Measurements from ENCODE around the gene ATG4B.

Gene ATG4B

DNA sequence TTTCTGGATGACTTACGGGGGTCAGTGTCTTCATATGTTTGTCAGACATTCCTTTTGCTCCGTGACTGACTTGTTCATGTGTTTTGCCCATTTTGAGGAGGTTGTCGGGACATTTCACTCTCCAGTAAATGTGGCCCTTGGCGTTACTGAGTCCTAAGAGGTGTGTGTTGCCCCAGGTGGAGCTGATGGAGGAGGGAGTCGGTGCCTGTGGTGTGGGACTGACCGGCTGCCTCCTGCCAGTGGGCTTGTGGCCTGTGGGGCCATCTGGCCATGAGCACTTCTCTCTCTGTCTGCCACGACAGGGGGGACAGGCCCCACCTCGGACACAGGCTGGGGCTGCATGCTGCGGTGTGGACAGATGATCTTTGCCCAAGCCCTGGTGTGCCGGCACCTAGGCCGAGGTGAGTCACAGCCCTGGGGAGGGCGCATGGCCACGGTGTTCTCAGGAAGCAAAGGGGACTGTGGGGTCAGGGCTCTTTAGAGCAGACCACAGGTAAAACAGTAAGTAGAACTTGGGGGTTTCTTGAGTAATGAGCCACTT lies 15.8 kb downstream of the ATG4B start:
- Histone ChIP-seq H3K4me3 (ENCODE audit: insufficient read depth, low read length, poor library complexity, severe bottlenecking) (no peak overlapping the region), H3K9me2 (replicated peaks; ENCODE audit: insufficient read depth, low read length) (no peaks in the 10 kb centered on the region), H3F3A (ENCODE audit: insufficient read depth) (no peaks in the 10 kb centered on the region), H3K4me2 (ENCODE audit: low read depth, low read length, poor library complexity, severe bottlenecking) (no peak overlapping the region), H3K36me3 (ENCODE audit: low read length) (0 out of 2 replicates have a peak, but pooled peaks cover 3% of the 10 kb centered on the region), H3K9ac (ENCODE audit: low read length) (no peak overlapping the region), H2AFZ (ENCODE audit: low read depth, low read length, severe bottlenecking) (no peak overlapping the region), H3K79me2 (ENCODE audit: insufficient read depth, low read length) (peaks cover 32% of the 10 kb centered on the region), H3K27ac (ENCODE audit: low read depth, low read length) (no peak overlapping the region), H3K27me3 (ENCODE audit: low read length) (no peaks in the 10 kb centered on the region), H3K9me3 (ENCODE audit: insufficient read depth, low read length) (no peaks in the 10 kb centered on the region), H4K20me1 (ENCODE audit: low read depth, low read length) (no peaks in the 10 kb centered on the region)
- no peak for TF ChIP-seq EZH2phosphoT487 (conservative IDR thresholded peaks at IDR 0.05; ENCODE audit: low read length)
- TF ChIP-seq, protein P1, sequence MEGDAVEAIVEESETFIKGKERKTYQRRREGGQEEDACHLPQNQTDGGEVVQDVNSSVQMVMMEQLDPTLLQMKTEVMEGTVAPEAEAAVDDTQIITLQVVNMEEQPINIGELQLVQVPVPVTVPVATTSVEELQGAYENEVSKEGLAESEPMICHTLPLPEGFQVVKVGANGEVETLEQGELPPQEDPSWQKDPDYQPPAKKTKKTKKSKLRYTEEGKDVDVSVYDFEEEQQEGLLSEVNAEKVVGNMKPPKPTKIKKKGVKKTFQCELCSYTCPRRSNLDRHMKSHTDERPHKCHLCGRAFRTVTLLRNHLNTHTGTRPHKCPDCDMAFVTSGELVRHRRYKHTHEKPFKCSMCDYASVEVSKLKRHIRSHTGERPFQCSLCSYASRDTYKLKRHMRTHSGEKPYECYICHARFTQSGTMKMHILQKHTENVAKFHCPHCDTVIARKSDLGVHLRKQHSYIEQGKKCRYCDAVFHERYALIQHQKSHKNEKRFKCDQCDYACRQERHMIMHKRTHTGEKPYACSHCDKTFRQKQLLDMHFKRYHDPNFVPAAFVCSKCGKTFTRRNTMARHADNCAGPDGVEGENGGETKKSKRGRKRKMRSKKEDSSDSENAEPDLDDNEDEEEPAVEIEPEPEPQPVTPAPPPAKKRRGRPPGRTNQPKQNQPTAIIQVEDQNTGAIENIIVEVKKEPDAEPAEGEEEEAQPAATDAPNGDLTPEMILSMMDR (IDR thresholded peaks at IDR 0.05; ENCODE audit: insufficient read depth, low read length, poor library complexity, severe bottlenecking): no peak

DNA sequence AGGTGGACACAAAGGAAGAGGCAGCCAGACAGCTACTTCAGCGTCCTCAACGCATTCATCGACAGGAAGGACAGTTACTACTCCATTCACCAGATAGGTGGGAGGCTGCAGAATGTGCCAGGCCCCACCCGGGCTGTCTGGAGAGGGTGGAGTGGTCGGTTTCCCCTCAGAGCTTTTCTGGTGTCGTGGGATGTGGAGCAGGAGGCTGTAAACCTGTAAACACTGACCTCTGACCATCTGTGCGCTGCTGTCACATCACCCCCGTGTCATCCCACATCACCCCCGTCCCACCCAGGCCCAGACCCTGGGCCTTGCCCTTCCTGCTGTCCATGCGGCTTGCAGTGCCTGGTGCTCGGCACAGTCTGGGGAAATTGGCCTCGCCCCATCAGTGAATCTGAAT lies 17.1 kb downstream of the ATG4B start:
- no peaks in the 10 kb centered on the region for H3K27me3 ChIP-seq (ENCODE audit: low read length)
- H3K4me3 ChIP-seq (ENCODE audit: insufficient read depth, low read length, poor library complexity, severe bottlenecking): no peak overlapping the region
- H3K27ac ChIP-seq (ENCODE audit: low read depth, low read length): no peak overlapping the region
- no peaks in the 10 kb centered on the region for H4K20me1 ChIP-seq (ENCODE audit: low read depth, low read length)
- H3K9me3 ChIP-seq (ENCODE audit: insufficient read depth, low read length): no peaks in the 10 kb centered on the region
- H3F3A ChIP-seq (ENCODE audit: insufficient read depth): no peaks in the 10 kb centered on the region
- no peak overlapping the region for H3K4me2 ChIP-seq (ENCODE audit: low read depth, low read length, poor library complexity, severe bottlenecking)
- H3K9ac ChIP-seq (ENCODE audit: low read length): no peak overlapping the region
- no peaks in the 10 kb centered on the region for H3K9me2 ChIP-seq (replicated peaks; ENCODE audit: insufficient read depth, low read length)
- H3K79me2 ChIP-seq (ENCODE audit: insufficient read depth, low read length): peaks cover 20% of the 10 kb centered on the region; the same call in 1 of the 2 replicates
- TF ChIP-seq, protein P1 (IDR thresholded peaks at IDR 0.05; ENCODE audit: insufficient read depth, low read length, poor library complexity, severe bottlenecking): no peak
- no peak for TF ChIP-seq EZH2phosphoT487 (conservative IDR thresholded peaks at IDR 0.05; ENCODE audit: low read length)
- H2AFZ ChIP-seq (ENCODE audit: low read depth, low read length, severe bottlenecking): no peak overlapping the region
- H3K36me3 ChIP-seq (ENCODE audit: low read length): 0 out of 2 replicates have a peak, but pooled peaks cover 3% of the 10 kb centered on the region

DNA sequence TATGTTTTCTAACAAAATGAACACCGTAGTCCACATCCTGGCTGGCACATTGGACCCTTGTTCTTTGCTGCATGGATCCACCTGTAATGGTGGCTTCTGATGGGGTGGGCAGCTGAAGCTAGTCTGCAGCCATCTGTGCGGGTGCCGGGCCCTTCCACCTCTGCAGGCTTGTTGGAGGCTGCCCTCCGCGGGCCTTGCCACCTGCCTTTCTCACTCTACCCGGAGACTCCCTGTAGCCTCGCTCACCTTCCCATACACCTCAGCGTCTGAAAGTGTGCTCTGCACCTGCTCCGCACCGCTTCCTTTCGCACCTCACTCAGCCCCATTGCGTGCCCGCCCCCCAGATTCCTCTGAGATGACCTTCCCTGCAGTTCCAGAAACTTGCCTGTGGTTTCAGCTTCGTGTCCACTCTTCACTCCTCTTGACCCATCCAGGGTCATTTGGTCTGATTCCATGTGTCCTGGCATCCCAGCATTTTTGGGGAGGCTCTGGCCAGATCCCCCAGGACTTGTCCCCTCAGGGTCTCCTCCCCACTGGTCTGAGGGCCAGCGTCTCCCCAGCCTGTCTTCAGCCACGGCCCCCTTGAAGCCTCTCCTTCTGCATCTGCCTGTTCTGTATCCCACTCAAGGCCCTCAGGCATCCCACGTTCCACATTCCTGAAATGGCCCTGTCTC lies 18.2 kb downstream of the ATG4B start:
- H3K27ac ChIP-seq (ENCODE audit: low read depth, low read length): no peak overlapping the region
- H2AFZ ChIP-seq (ENCODE audit: low read depth, low read length, severe bottlenecking): no peak overlapping the region
- no peaks in the 10 kb centered on the region for H3K9me3 ChIP-seq (ENCODE audit: insufficient read depth, low read length)
- 0 out of 2 replicates have a peak, but pooled peaks cover 3% of the 10 kb centered on the region for H3K36me3 ChIP-seq (ENCODE audit: low read length)
- H3K79me2 ChIP-seq (ENCODE audit: insufficient read depth, low read length): peaks cover 11% of the 10 kb centered on the region; the same call in 1 of the 2 replicates
- TF ChIP-seq, protein P1 (IDR thresholded peaks at IDR 0.05; ENCODE audit: insufficient read depth, low read length, poor library complexity, severe bottlenecking): no peak
- no peak for TF ChIP-seq EZH2phosphoT487 (conservative IDR thresholded peaks at IDR 0.05; ENCODE audit: low read length)
- no peak overlapping the region for H3K4me3 ChIP-seq (ENCODE audit: insufficient read depth, low read length, poor library complexity, severe bottlenecking)
- no peak overlapping the region for H3K4me2 ChIP-seq (ENCODE audit: low read depth, low read length, poor library complexity, severe bottlenecking)
- no peaks in the 10 kb centered on the region for H3K9me2 ChIP-seq (replicated peaks; ENCODE audit: insufficient read depth, low read length)
- no peak overlapping the region for H3K9ac ChIP-seq (ENCODE audit: low read length)
- no peaks in the 10 kb centered on the region for H3K27me3 ChIP-seq (ENCODE audit: low read length)
- H4K20me1 ChIP-seq (ENCODE audit: low read depth, low read length): no peaks in the 10 kb centered on the region
- no peaks in the 10 kb centered on the region for H3F3A ChIP-seq (ENCODE audit: insufficient read depth)
